IMR-90 (cell line): ENCODE measurements around the gene C3. TPM values are rescaled to one million over a fixed set of nuclear protein-coding genes. Genes with fewer than 3 reads are reported as not detected.

Experiments used
- ATAC-seq: fragments of 200-7000 bp; cut with Tn5 transposase; 2 replicates; pipeline ENCODE4 v1.9.1; 2020; ENCODE audit warnings: low read depth, mild to moderate bottlenecking, moderate library complexity
- BruUV-seq: library from RNA; stranded (reverse); fragments of 400-500 nt; replicated peaks from 2 replicates; lab custom pipeline; 2021; lab: Mats Ljungman, UMichigan
- CTCF ChIA-PET: fragments of 300-600 bp; formaldehyde crosslinking; extraction: SDS; loops from one replicate; lab custom pipeline; 2021; ENCODE audit warnings: antibody characterized with exemption; lab: Yijun Ruan, JAX
- POLR2A ChIA-PET: fragments of 300-600 bp; sonication (Branson Sonifier 250); formaldehyde crosslinking; loops from one replicate; lab custom pipeline; 2022; ENCODE audit warnings: antibody characterized with exemption; ENCODE audit not compliant: unreplicated experiment; lab: Charles Lee
- DNase-seq: peaks from one replicate; pipeline ENCODE4 v3.0.0; 2013
- H2AFZ ChIP-seq: replicated peaks from 2 replicates; pipeline ENCODE3; 2013; ENCODE audit warnings: low read length, mild to moderate bottlenecking; ENCODE audit not compliant: poor library complexity
- H2AK5ac ChIP-seq: 2 replicates; pipeline ENCODE4 v1.6.1; 2013; ENCODE audit warnings: low read depth, low read length, inconsistent platforms
- H2AK9ac ChIP-seq: replicated peaks from 2 replicates; pipeline ENCODE3; 2013; ENCODE audit warnings: mild to moderate bottlenecking, low read depth, low read length, moderate library complexity; ENCODE audit not compliant: poor library complexity
- H2BK120ac ChIP-seq: 2 replicates; pipeline ENCODE4 v1.6.1; 2013; ENCODE audit warnings: low read depth, low read length, inconsistent platforms
- H2BK15ac ChIP-seq: 3 replicates; pipeline ENCODE4 v1.6.1; 2013; ENCODE audit warnings: low read depth, low read length, inconsistent platforms
- H2BK20ac ChIP-seq: 2 replicates; pipeline ENCODE4 v1.6.1; 2013; ENCODE audit warnings: low read depth, mild to moderate bottlenecking, inconsistent platforms, low read length, moderate library complexity
- H2BK5ac ChIP-seq: 2 replicates; pipeline ENCODE4 v1.6.1; 2013; ENCODE audit warnings: mild to moderate bottlenecking, low read depth, low read length, inconsistent platforms; ENCODE audit not compliant: poor library complexity, severe bottlenecking
- H3K14ac ChIP-seq: replicated peaks from 2 replicates; pipeline ENCODE4 v1.6.1; 2013; ENCODE audit warnings: low read depth, low read length, inconsistent platforms
- H3K18ac ChIP-seq: 2 replicates; pipeline ENCODE4 v1.6.1; 2013; ENCODE audit warnings: low read depth, low read length, control low read depth
- H3K23ac ChIP-seq: 2 replicates; pipeline ENCODE4 v1.6.1; 2013; ENCODE audit warnings: low read depth, low read length, inconsistent platforms
- H3K27ac ChIP-seq: 2 replicates; pipeline ENCODE4 v1.5.1; 2013; ENCODE audit warnings: mild to moderate bottlenecking, control low read depth, low read length; ENCODE audit not compliant: insufficient read depth
- H3K27me3 ChIP-seq: 2 replicates; pipeline ENCODE4 v1.6.1; 2013; ENCODE audit warnings: low read length; ENCODE audit not compliant: control insufficient read depth, insufficient read depth
- H3K36me3 ChIP-seq: 2 replicates; pipeline ENCODE4 v1.6.1; 2013; ENCODE audit warnings: low read length, mixed read lengths; ENCODE audit not compliant: control insufficient read depth, insufficient read depth
- H3K4ac ChIP-seq: 2 replicates; pipeline ENCODE4 v1.6.1; 2013; ENCODE audit warnings: low read depth, low read length, inconsistent platforms
- H3K4me1 ChIP-seq: 2 replicates; pipeline ENCODE4 v1.6.1; 2013; ENCODE audit warnings: low read length, mixed read lengths; ENCODE audit not compliant: control insufficient read depth, insufficient read depth
- H3K4me2 ChIP-seq: 2 replicates; pipeline ENCODE4 v1.6.1; 2013; ENCODE audit warnings: low read depth, mild to moderate bottlenecking, control low read depth, low read length, moderate library complexity
- H3K4me3 ChIP-seq: 2 replicates; pipeline ENCODE4 v1.5.1; 2013; ENCODE audit warnings: low read depth, mild to moderate bottlenecking, control low read depth, low read length, moderate library complexity; ENCODE audit not compliant: insufficient read depth
- H3K56ac ChIP-seq: 2 replicates; pipeline ENCODE4 v1.6.1; 2013; ENCODE audit warnings: low read length, inconsistent platforms; ENCODE audit not compliant: insufficient read depth; ENCODE audit errors: extremely low read depth
- H3K79me1 ChIP-seq, 2 experiments: 2 replicates each; pipeline ENCODE4 v1.6.1; 2013; ENCODE audit warnings: low read length in 2 of 2, inconsistent platforms in 1 of 2, low read depth in 1 of 2
- H3K9ac ChIP-seq: 2 replicates; pipeline ENCODE4 v1.6.1; 2013; ENCODE audit warnings: low read depth, low read length, control low read depth
- H3K9me1 ChIP-seq: 2 replicates; pipeline ENCODE4 v1.6.1; 2013; ENCODE audit warnings: low read length, inconsistent platforms; ENCODE audit not compliant: insufficient read depth
- H3K9me3 ChIP-seq: 2 replicates; pipeline ENCODE4 v1.6.1; 2013; ENCODE audit warnings: low read length; ENCODE audit not compliant: control insufficient read depth, insufficient read depth
- H4K20me1 ChIP-seq: 2 replicates; pipeline ENCODE4 v1.6.1; 2013; ENCODE audit warnings: low read length, inconsistent platforms; ENCODE audit not compliant: insufficient read depth
- H4K5ac ChIP-seq: 2 replicates; pipeline ENCODE4 v1.6.1; 2013; ENCODE audit warnings: mild to moderate bottlenecking, low read depth, low read length, control low read depth
- H4K8ac ChIP-seq, 2 experiments: 2 replicates each; pipeline ENCODE4 v1.6.1; 2013; ENCODE audit warnings: low read depth in 2 of 2, low read length in 2 of 2, control low read depth in 1 of 2, inconsistent platforms in 1 of 2
- H4K91ac ChIP-seq: 2 replicates; pipeline ENCODE4 v1.6.1; 2013; ENCODE audit warnings: low read depth, low read length, inconsistent platforms; ENCODE audit not compliant: insufficient read depth
- BHLHE40 ChIP-seq: fragments of 150-350 bp; IDR thresholded peaks from 2 replicates; pipeline ENCODE4 v1.6.1; 2016; ENCODE audit warnings: mild to moderate bottlenecking, low read depth, low read length
- CEBPB ChIP-seq: IDR thresholded peaks from 2 replicates; pipeline ENCODE4 v1.6.1; 2012; ENCODE audit warnings: low read depth, low read length, improper control_type of control experiment
- CHD1 ChIP-seq: IDR thresholded peaks from 2 replicates; pipeline ENCODE4 v1.6.1; 2012; ENCODE audit warnings: low read depth, low read length, improper control_type of control experiment
- FOS ChIP-seq: fragments of 150-350 bp; IDR thresholded peaks from 2 replicates; pipeline ENCODE4 v1.6.1; 2016; ENCODE audit warnings: low read depth, low read length
- MAFK ChIP-seq: IDR thresholded peaks from 2 replicates; pipeline ENCODE4 v1.6.1; 2012; ENCODE audit warnings: low read depth, low read length, improper control_type of control experiment
- MAZ ChIP-seq: IDR thresholded peaks from 2 replicates; pipeline ENCODE4 v1.6.1; 2012; ENCODE audit warnings: low read depth, mild to moderate bottlenecking, low read length, improper control_type of control experiment, moderate library complexity, borderline replicate concordance
- MXI1 ChIP-seq: IDR thresholded peaks from 2 replicates; pipeline ENCODE4 v1.6.1; 2012; ENCODE audit warnings: low read depth, mild to moderate bottlenecking, low read length, moderate library complexity, borderline replicate concordance
- NFE2L2 ChIP-seq: fragments of 150-350 bp; IDR thresholded peaks from 2 replicates; pipeline ENCODE4 v1.6.1; 2016; ENCODE audit warnings: low read depth, mild to moderate bottlenecking, low read length
- POLR2A ChIP-seq: IDR thresholded peaks from 2 replicates; pipeline ENCODE4 v1.6.1; 2012; ENCODE audit warnings: mild to moderate bottlenecking, low read depth, low read length
- RAD21 ChIP-seq: IDR thresholded peaks from 2 replicates; pipeline ENCODE4 v1.6.1; 2012; ENCODE audit warnings: low read length, improper control_type of control experiment
- RCOR1 ChIP-seq: IDR thresholded peaks from 2 replicates; pipeline ENCODE4 v1.6.1; 2012; ENCODE audit warnings: mild to moderate bottlenecking, low read length, improper control_type of control experiment; ENCODE audit not compliant: insufficient replicate concordance
- RFX5 ChIP-seq: IDR thresholded peaks from 2 replicates; pipeline ENCODE4 v1.8.0; 2012; ENCODE audit warnings: low read depth, mild to moderate bottlenecking, low read length, moderate library complexity
- SMC3 ChIP-seq: fragments of 150-350 bp; IDR thresholded peaks from 2 replicates; pipeline ENCODE4 v1.6.1; 2016; ENCODE audit warnings: low read depth, mild to moderate bottlenecking, antibody characterized with exemption, low read length, moderate library complexity
- WGBS, 2 experiments: methylation state at CpG; one replicate each; pipeline versions ENCODE4 v1.1.5 to v1.1.7; 2013; ENCODE audit warnings: missing lambda C conversion rate in 2 of 2; ENCODE audit not compliant: insufficient read length in 1 of 2; ENCODE audit errors: extremely low coverage in 2 of 2; 5-methylcytosine and 5-hydroxymethylcytosine counted together
- dilution Hi-C: fragments of 300-500 bp; cut with HindIII; formaldehyde crosslinking; loops from one replicate; pipeline ENCODE4 v1.14.3; 2018; ENCODE audit warnings: low sequenced_read_pairs; ENCODE audit not compliant: unreplicated experiment
- in situ Hi-C: fragments of 300-500 bp; cut with MboI; formaldehyde crosslinking; loops from 3 replicates; pipeline ENCODE4 v1.14.3; 2019; ENCODE audit warnings: low sequenced_read_pairs, inconsistent platforms, mixed read lengths
- intact Hi-C: fragments of 100-400 bp; cut with micrococcal nuclease; formaldehyde crosslinking; loops from 2 replicates; pipeline ENCODE4 v1.10.0; 2022
- polyA plus RNA-seq, 3 experiments: library from polyadenylated mRNA; depleted of rRNA; stranded (reverse); fragments of >200 nt; gene quantifications; 2 replicates each; pipeline ENCODE4 v1.2.3, GENCODE V29; 2012; ENCODE audit warnings: low replicate concordance in 1 of 3
- total RNA-seq: library from RNA; depleted of rRNA; stranded (reverse); fragments of >200 nt; gene quantifications from 2 replicates; pipeline ENCODE4 v1.2.3, GENCODE V29; 2012
- TF ChIP-seq, protein P1 (sequence below): fragments of 150-350 bp; IDR thresholded peaks from 2 replicates; pipeline ENCODE4 v1.6.1; 2016; ENCODE audit warnings: low read depth, mild to moderate bottlenecking, low read length, moderate library complexity, borderline replicate concordance
- TF ChIP-seq, protein P2 (sequence below): fragments of 150-350 bp; IDR thresholded peaks from 2 replicates; pipeline ENCODE4 v1.6.1; 2017; ENCODE audit warnings: mild to moderate bottlenecking, antibody characterized with exemption, low read length, low read depth
- TF ChIP-seq, protein P3 (sequence below): conservative IDR thresholded peaks from 2 replicates; pipeline ENCODE4 v1.5.1; 2012; ENCODE audit warnings: mild to moderate bottlenecking, low read depth, low read length, improper control_type of control experiment

The C3 gene
- total and polyA plus RNA-seq, 2 of the 4 experiments (the other 2 are of a cell fraction) = 0.36 TPM; not detected in 1

DNA sequence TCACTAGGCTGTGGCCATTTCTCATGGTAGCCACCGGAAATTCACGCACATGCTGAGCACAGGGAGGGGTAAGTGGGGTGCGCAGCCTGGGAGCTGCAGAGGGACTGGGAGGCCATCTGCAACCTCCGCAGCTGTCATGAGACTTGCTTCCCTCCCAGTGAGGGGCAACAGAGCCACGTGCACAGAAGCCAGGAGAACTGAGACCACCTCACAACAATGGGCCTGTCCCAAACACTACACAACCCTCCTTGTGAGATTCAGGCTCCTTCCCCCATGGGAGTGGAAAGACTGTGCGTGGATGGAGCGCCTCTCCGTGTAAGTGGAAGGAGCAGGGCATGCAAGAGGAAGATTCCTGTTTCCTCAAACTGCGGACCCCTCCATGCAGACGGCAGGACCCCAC, 8.8 kb downstream of the C3 start:
- Histone ChIP-seq H3K4me2 (no peak overlapping the region), H2BK120ac (no peak overlapping the region), H3K23ac (no peak overlapping the region), H2BK15ac (no peak overlapping the region), H4K20me1 (no peaks in the 10 kb centered on the region), H3K4me1 (no peaks in the 10 kb centered on the region), H4K8ac (no peak overlapping the region), H2AFZ (no peak overlapping the region), H2AK9ac (no peak overlapping the region), H3K79me1 (no peaks in the 10 kb centered on the region), H3K4me3 (no peak overlapping the region), H2BK20ac (no peak overlapping the region), H3K36me3 (no peaks in the 10 kb centered on the region), H3K9me1 (no peaks in the 10 kb centered on the region), H3K9ac (no peak overlapping the region), H3K14ac (no peak overlapping the region), H4K91ac (no peak overlapping the region), H3K27ac (no peak overlapping the region), H3K9me3 (no peaks in the 10 kb centered on the region; the same call in 1 of the 2 replicates), H4K5ac (no peak overlapping the region), H2BK5ac (no peak overlapping the region), H3K4ac (no peak overlapping the region), H3K56ac (no peak overlapping the region), H3K18ac (no peak overlapping the region), H3K27me3 (peaks cover 2% of the 10 kb centered on the region; the same call in 1 of the 2 replicates), H2AK5ac (no peak overlapping the region)
- no TSS peak for BruUV-seq
- intact Hi-C loops = no loop called here
- ChIA-PET CTCF (no interaction called here), POLR2A (no interaction called here)
- ATAC-seq = no peak
- TF ChIP-seq, protein P1, sequence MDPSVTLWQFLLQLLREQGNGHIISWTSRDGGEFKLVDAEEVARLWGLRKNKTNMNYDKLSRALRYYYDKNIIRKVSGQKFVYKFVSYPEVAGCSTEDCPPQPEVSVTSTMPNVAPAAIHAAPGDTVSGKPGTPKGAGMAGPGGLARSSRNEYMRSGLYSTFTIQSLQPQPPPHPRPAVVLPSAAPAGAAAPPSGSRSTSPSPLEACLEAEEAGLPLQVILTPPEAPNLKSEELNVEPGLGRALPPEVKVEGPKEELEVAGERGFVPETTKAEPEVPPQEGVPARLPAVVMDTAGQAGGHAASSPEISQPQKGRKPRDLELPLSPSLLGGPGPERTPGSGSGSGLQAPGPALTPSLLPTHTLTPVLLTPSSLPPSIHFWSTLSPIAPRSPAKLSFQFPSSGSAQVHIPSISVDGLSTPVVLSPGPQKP = no peak
- TF ChIP-seq CEBPB = no peak
- no peak for TF ChIP-seq RAD21
- TF ChIP-seq, protein P2, sequence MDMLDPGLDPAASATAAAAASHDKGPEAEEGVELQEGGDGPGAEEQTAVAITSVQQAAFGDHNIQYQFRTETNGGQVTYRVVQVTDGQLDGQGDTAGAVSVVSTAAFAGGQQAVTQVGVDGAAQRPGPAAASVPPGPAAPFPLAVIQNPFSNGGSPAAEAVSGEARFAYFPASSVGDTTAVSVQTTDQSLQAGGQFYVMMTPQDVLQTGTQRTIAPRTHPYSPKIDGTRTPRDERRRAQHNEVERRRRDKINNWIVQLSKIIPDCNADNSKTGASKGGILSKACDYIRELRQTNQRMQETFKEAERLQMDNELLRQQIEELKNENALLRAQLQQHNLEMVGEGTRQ = no peak
- TF ChIP-seq, protein P3, sequence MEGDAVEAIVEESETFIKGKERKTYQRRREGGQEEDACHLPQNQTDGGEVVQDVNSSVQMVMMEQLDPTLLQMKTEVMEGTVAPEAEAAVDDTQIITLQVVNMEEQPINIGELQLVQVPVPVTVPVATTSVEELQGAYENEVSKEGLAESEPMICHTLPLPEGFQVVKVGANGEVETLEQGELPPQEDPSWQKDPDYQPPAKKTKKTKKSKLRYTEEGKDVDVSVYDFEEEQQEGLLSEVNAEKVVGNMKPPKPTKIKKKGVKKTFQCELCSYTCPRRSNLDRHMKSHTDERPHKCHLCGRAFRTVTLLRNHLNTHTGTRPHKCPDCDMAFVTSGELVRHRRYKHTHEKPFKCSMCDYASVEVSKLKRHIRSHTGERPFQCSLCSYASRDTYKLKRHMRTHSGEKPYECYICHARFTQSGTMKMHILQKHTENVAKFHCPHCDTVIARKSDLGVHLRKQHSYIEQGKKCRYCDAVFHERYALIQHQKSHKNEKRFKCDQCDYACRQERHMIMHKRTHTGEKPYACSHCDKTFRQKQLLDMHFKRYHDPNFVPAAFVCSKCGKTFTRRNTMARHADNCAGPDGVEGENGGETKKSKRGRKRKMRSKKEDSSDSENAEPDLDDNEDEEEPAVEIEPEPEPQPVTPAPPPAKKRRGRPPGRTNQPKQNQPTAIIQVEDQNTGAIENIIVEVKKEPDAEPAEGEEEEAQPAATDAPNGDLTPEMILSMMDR = no peak
- no peak for TF ChIP-seq MAFK
- TF ChIP-seq POLR2A = no peak
- no peak for TF ChIP-seq RFX5
- no peak for TF ChIP-seq MAZ
- no peak for TF ChIP-seq CHD1
- TF ChIP-seq NFE2L2 = no peak
- no peak for TF ChIP-seq RCOR1
- TF ChIP-seq FOS = no peak
- TF ChIP-seq SMC3 = no peak
- TF ChIP-seq BHLHE40 = no peak
- no peak for TF ChIP-seq MXI1
- dilution Hi-C loops = no loop called here
- no peak for DNase-seq
- in situ Hi-C loops = no loop called here
- no CpG with 5 or more reads among the region's 10 CpGs for WGBS, 2 experiments
